OCI-LY7 (cell line): ENCODE data around the gene IKBKE. TPM values are rescaled to one million over a fixed set of nuclear protein-coding genes. Genes with fewer than 3 reads are reported as not detected.
A peak's percentile ranks its signal among the peaks of the same experiment; 100 is the strongest.

ENCODE experiments used
- Bru-seq: library from RNA; stranded (reverse); fragments of 400-500 nt; gene quantifications from one replicate; lab custom pipeline; 2021; lab: Mats Ljungman, UMichigan
- BruChase-seq, 2 experiments: library from RNA; stranded (reverse); fragments of 400-500 nt; gene quantifications; one replicate each; lab custom pipeline; 2021; lab: Mats Ljungman, UMichigan
- BruUV-seq: library from RNA; stranded (reverse); fragments of 400-500 nt; replicated peaks from 2 replicates; lab custom pipeline; 2021; lab: Mats Ljungman, UMichigan
- CTCF ChIA-PET: fragments of 300-600 bp; sonication (Branson Sonifier 250); formaldehyde crosslinking; loops from one replicate; lab custom pipeline; 2022; ENCODE audit warnings: antibody characterized with exemption; ENCODE audit not compliant: unreplicated experiment; lab: Charles Lee
- POLR2A ChIA-PET: fragments of 300-600 bp; sonication (Branson Sonifier 250); formaldehyde crosslinking; loops from one replicate; lab custom pipeline; 2022; ENCODE audit warnings: antibody characterized with exemption; lab: Charles Lee
- DNase-seq: peaks from one replicate; pipeline ENCODE4 v3.0.0-alpha.2; 2015; ENCODE audit warnings: low spot score
- H2AFZ ChIP-seq: fragments of 200-600 bp; sonication (generic), shearing (Covaris generic); 2 replicates; pipeline ENCODE4 v1.6.1; 2014; ENCODE audit warnings: mild to moderate bottlenecking, antibody characterized with exemption, low read length, moderate library complexity
- H3K27ac ChIP-seq: fragments of 200-600 bp; sonication (generic); 2 replicates; pipeline ENCODE4 v1.5.1; 2014; ENCODE audit warnings: mixed run types, low read depth, mild to moderate bottlenecking, moderate library complexity, low read length, inconsistent platforms; ENCODE audit not compliant: poor library complexity, severe bottlenecking
- H3K36me3 ChIP-seq: fragments of 200-600 bp; sonication (generic); 2 replicates; pipeline ENCODE4 v1.6.1; 2014; ENCODE audit warnings: mild to moderate bottlenecking, antibody characterized with exemption, low read length, moderate library complexity, mixed read lengths; ENCODE audit not compliant: insufficient read depth
- H3K4me1 ChIP-seq: fragments of 200-600 bp; sonication (generic); 2 replicates; pipeline ENCODE4 v1.5.1; 2014; ENCODE audit warnings: mild to moderate bottlenecking, low read length; ENCODE audit not compliant: insufficient read depth, poor library complexity, severe bottlenecking
- H3K4me2 ChIP-seq: fragments of 200-600 bp; sonication (generic); 2 replicates; pipeline ENCODE4 v1.6.1; 2014; ENCODE audit warnings: mild to moderate bottlenecking, low read length
- H3K4me3 ChIP-seq: fragments of 200-600 bp; sonication (generic); 2 replicates; pipeline ENCODE4 v1.5.1; 2014; ENCODE audit warnings: mild to moderate bottlenecking, low read depth, low read length; ENCODE audit not compliant: poor library complexity, severe bottlenecking
- H3K79me2 ChIP-seq: fragments of 200-600 bp; sonication (generic); 2 replicates; pipeline ENCODE4 v1.6.1; 2016; ENCODE audit warnings: low read depth, mild to moderate bottlenecking, low read length, moderate library complexity, mixed read lengths; ENCODE audit not compliant: insufficient read depth
- H3K9me2 ChIP-seq: fragments of 200-600 bp; sonication (generic); 2 replicates; pipeline ENCODE4 v1.6.1; 2016; ENCODE audit warnings: mild to moderate bottlenecking, low read length, mixed read lengths; ENCODE audit not compliant: insufficient read depth
- H3K9me3 ChIP-seq: fragments of 200-600 bp; sonication (generic); 2 replicates; pipeline ENCODE4 v1.6.1; 2014; ENCODE audit warnings: mild to moderate bottlenecking, mixed run types, low read length, mixed read lengths
- H4K20me1 ChIP-seq: fragments of 200-600 bp; sonication (generic); 2 replicates; pipeline ENCODE4 v1.6.1; 2014; ENCODE audit warnings: mild to moderate bottlenecking, antibody characterized with exemption, low read length, moderate library complexity, mixed read lengths; ENCODE audit not compliant: insufficient read depth
- EZH2phosphoT487 ChIP-seq: fragments of 200-600 bp; sonication (generic); IDR thresholded peaks from 2 replicates; pipeline ENCODE4 v1.6.1; 2018; ENCODE audit warnings: low read depth, borderline replicate concordance, mild to moderate bottlenecking, mixed run types, antibody characterized with exemption, low read length, moderate library complexity, mixed read lengths
- intact Hi-C: fragments of 100-400 bp; cut with micrococcal nuclease; formaldehyde crosslinking; loops from one replicate; pipeline ENCODE4 v1.10.0; 2022; ENCODE audit not compliant: unreplicated experiment
- long read RNA-seq: library from polyadenylated mRNA; stranded (forward); transcript quantifications from one replicate; pipeline ENCODE4 v2.0.0, GENCODE V29; 2022
- total RNA-seq, 2 experiments: library from RNA; depleted of rRNA in 1 of 2; stranded (reverse); fragments of >200 nt in 1 of 2; shearing (Covaris generic) in 1 of 2; gene quantifications; 2 replicates each; pipeline ENCODE4 v1.2.3, GENCODE V29; 2014 to 2022
- TF ChIP-seq, protein P1 (sequence below): fragments of 200-600 bp; sonication (generic); conservative IDR thresholded peaks from 2 replicates; pipeline ENCODE4 v1.5.1; 2014; ENCODE audit warnings: mild to moderate bottlenecking, antibody characterized with exemption, low read length, moderate library complexity, mixed read lengths

Gene IKBKE
- total RNA-seq (2014; rRNA removed; shearing (Covaris generic)) (23.8 and 23.9 TPM in 2 replicates), total RNA-seq (2022) (34.4 and 38.5 TPM in 2 replicates), Bru-seq, nascent RNA (percentile 60 among the genes with signal in this experiment), BruChase-seq, experiment 1, labeled RNA remaining after a 6-hour chase (percentile 64 among the genes with signal in this experiment), BruChase-seq, experiment 2, labeled RNA remaining after a 2-hour chase (percentile 64 among the genes with signal in this experiment)
- long read RNA-seq, transcript IKBKE-201 (21 exons, 2,493 nt), result minor isoform, 5 of 63 reads
- long read RNA-seq, transcript IKBKE-203 (22 exons, 3,221 nt), result major isoform, 30 of 63 reads
- long read RNA-seq, partial matches to known transcripts, result 6 of 63 reads
- long read RNA-seq, other reads (novel, unspliced or antisense), result 20 of 63 reads

DNA sequence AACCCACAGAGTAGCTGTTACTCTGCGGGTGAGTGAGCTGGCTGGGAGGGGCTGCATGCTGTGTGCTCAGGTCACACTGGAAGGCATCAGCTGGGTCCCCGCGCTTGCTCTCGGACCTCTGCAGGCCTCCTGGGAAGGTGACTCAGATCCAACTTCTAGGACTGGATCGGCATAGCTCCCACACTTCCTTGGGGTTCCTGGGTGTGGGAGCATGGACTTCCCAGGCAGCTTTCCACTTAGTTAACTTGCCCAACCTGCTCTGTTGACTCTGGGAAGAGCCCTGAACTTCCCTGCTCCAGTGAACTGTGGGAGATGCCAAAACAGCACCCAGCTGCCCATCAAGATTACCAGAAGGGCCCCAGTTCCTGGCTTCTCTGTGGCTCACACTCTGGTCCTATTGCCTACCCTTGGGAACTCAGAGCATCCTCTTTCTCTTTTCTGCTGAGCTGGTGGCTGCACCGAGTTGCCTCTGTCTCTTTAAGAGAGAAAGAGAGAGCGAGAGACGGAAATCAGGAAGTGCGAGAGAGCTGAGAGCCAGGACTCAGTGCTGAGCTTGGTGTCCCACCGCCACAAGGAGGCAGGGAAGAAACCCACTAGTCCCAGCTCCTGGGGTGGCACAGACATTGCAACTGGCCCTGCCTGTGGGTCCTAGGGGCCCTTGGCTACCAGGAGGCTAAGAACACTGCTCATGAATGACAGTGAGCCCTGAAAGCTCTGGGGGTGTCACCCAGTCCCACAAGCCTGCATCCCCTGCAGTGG is at the start of gene IKBKE:
TSS of gene IKBKE (plus strand) at position 544 of the 759 bp plus-strand sequence. CDS start 2,752 bp downstream, outside the sequence.
- Histone ChIP-seq H3K9me3 (no peaks in the 10 kb centered on the region), H3K4me3 (peak within 1 kb of the TSS; percentile 82), H3K27ac (peak within 1 kb of the TSS; percentile 68), H3K9me2 (no peaks in the 10 kb centered on the region), H3K79me2 (peaks cover 8% of the 10 kb centered on the region; the same call in 1 of the 2 replicates), H2AFZ (peak within 1 kb of the TSS; percentile 88), H3K36me3 (peaks cover 21% of the 10 kb centered on the region), H3K4me2 (peak within 1 kb of the TSS; percentile 89), H4K20me1 (no peaks in the 10 kb centered on the region), H3K4me1 (peaks cover 57% of the 10 kb centered on the region)
- BruUV-seq, result no TSS peak
- intact Hi-C loops, result loop anchor here (5.0 to 10.0 kb wide), 2 partner anchors 415 to 803 kb away; partner anchors contain the start of gene RHEX
- CTCF ChIA-PET, result interaction anchor here (0.6 to 2.2 kb wide), 10 partner anchors 9 to 452 kb away, joined by 3 to 14 read pairs (median 4); partner anchors contain the start of genes EIF2D and FCMR
- TF ChIP-seq, protein P1, sequence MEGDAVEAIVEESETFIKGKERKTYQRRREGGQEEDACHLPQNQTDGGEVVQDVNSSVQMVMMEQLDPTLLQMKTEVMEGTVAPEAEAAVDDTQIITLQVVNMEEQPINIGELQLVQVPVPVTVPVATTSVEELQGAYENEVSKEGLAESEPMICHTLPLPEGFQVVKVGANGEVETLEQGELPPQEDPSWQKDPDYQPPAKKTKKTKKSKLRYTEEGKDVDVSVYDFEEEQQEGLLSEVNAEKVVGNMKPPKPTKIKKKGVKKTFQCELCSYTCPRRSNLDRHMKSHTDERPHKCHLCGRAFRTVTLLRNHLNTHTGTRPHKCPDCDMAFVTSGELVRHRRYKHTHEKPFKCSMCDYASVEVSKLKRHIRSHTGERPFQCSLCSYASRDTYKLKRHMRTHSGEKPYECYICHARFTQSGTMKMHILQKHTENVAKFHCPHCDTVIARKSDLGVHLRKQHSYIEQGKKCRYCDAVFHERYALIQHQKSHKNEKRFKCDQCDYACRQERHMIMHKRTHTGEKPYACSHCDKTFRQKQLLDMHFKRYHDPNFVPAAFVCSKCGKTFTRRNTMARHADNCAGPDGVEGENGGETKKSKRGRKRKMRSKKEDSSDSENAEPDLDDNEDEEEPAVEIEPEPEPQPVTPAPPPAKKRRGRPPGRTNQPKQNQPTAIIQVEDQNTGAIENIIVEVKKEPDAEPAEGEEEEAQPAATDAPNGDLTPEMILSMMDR, result peak; percentile 52
- TF ChIP-seq EZH2phosphoT487, result no peak
- DNase-seq, result peak; percentile 89
- POLR2A ChIA-PET, result interaction anchor here (0.7 to 2.2 kb wide), 13 partner anchors 8 to 627 kb away, joined by 3 to 13 read pairs (median 4); no protein-coding TSS in a partner anchor

DNA sequence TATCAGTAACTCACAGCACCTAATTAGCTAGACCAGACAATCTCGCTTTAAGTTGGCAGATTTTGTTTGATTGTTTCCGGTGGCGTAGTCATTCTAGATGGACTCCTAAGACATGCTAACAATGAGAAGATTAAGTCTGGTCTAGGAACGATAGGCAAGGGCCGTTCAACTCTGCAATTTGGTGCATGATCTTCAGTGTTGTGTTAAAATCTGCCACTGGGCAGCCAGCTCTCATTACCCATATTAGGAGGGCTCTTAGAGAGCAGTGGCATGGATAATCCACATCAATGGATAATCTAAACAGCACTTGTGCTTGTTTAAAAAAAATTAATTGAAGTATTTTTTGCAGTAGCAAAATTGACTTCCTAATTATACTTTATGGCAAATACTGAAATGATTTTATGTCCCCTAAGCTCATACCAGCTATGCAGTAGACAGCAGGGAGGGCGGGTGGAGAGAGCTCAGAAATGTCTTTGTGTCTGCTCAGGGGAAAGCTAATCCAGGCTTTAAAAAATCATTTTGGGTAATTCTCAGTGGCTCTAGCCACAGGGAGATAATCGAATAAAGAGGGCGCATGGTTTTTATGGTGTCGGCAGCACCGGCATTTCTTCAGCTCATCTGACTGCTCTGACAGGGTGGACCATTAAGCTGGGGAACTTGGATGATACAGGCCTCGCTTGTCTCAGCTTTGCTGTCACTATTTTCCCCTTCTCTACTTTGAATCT is 48.5 kb upstream of the IKBKE start:
- DNase-seq, result no peak
- peaks cover 18% of the 10 kb centered on the region for H3K36me3 ChIP-seq
- H2AFZ ChIP-seq, result no peak overlapping the region
- intact Hi-C loops, result no loop called here
- ChIA-PET CTCF (no interaction called here), POLR2A (interaction anchor here (0.6 kb wide), 1 partner anchor 8 kb away, joined by 3 read pairs; no protein-coding TSS in a partner anchor)
- H3K4me2 ChIP-seq, result no peak overlapping the region
- H3K4me3 ChIP-seq, result no peak overlapping the region
- H3K27ac ChIP-seq, result no peak overlapping the region
- no peaks in the 10 kb centered on the region for H3K9me2 ChIP-seq
- no peak for TF ChIP-seq EZH2phosphoT487
- TF ChIP-seq, protein P1, result no peak
- H3K9me3 ChIP-seq, result no peaks in the 10 kb centered on the region
- H4K20me1 ChIP-seq, result no peaks in the 10 kb centered on the region
- H3K4me1 ChIP-seq, result no peaks in the 10 kb centered on the region
- no peaks in the 10 kb centered on the region for H3K79me2 ChIP-seq
- BruUV-seq, result no TSS peak
